Umbilical cord (tissue), 2 donors: ENCODE measurements around the gene KLK6. TPM values are rescaled to one million over a fixed set of nuclear protein-coding genes. Genes with fewer than 3 reads are reported as not detected.

Experiments
- DNase-seq: peaks from one replicate; pipeline ENCODE4 v3.0.0-alpha.2; 2015; ENCODE audit warnings: low spot score
- total RNA-seq: library from RNA; depleted of rRNA; stranded (reverse); fragments of >200 nt; gene quantifications from one replicate; pipeline ENCODE4 v1.2.3, GENCODE V29; 2014; ENCODE audit warnings: low replicate concordance; ENCODE audit not compliant: insufficient read depth

Gene KLK6
- total RNA-seq, 1 donor from 2014 or later: not detected

DNA sequence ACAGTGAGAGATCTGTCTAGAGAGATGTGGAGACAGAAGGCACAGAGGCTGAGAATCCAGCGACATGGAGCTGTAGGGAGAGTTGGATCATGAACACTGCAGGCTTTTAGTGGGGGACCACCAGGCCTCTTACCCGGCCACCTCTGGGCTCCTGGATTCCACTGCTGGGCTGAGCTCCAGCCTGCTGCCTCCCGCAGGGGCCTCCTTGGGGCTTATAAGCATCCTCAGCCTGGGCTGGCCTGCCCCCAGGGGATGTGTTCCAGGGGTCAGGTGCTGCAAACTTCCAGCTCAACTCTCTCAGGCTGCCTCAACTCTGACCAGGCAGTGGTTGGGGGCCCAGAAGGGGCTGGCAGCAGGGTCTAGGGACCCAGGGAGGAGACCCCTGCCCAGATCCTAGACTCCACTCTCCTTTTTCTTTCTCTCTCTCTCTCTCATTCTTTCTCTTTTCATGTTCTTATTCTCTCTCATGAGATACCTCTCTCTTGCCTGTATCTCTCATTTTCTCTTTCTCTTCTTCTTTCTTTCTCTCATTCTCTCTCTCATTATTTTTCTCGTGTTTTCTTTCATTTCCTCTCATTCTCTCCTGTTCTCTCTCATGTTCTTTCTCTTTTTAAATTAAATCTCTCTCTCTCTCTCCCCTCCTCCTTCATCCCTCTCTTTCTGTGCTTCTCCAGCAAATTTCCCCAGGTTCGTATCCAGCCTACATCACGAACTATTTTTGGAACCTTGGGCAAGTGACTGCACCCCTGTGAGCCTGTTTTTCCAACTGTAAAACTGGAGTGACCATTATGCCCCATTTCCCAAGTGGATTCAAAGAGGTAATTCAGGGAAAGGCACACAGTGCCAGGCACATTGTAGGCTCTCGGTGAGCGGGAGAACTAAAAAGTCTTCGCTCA is 57.9 kb downstream of the KLK6 start, which contains the start of gene KLK4:
TSS of gene KLK4 (minus strand) at position 190 of the 896 bp plus-strand sequence. CDS start 657 bp downstream, outside the sequence.
- DNase-seq: no peak

DNA sequence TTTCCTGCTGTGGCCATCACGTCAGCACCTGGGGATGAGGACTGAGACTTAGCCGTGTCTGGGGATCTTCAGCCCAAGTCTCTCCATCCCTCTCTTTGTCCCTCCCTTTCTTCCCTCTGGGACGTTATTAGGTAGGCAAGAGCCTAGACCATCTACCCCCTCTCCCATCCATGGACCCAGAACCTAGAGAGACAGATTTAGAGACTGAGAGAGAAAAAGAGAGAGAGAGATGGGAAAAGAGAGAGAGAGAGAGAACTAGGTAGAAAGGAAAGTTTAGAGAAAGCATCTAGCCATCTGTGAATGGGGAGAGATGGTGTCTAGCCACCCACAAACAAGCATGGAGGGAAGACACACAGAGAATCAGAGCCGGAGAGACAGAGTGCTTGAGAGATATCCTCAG is 58.7 kb downstream of the KLK6 start:
- DNase-seq: no peak

DNA sequence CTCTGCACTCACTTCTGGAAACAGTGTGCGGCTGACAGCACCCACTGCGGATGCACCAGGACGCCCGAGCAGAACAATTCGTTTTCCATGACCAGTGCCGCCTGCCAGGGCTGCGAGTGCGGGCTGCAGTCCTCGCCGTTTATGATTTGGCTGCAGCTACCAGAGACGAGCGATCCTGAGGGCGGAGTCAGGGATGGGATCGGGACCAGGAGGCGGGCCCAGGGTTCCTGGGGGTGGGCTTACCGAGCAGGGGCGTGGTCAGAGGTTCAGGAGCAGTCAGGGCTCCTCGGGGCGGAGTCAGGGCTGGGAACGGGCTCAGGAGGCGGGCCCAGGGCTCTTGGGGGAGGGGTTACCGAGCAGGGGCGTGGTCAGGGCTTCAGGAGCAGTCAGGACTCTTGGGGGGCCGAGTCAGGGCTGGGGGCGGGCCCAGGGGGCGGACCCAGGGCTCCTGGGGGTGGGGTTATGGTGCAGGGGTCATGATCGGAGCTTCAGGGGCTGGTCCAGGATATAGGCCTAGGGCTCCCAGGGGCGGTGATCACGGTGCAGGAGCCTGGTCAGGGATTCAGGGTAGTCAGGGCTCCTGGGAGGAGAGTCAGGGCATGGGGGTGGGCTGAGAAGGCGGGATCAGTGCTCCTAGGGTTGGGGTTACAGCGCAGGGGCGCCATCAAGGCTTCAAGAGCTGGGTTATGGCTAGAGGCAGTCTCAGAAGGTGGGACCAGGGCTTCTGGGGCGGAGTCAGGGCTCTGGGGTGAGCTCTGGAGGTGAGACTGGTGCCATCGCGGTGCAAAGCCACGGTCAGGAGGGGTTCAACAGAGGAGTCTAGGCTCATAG is 59.9 kb downstream of the KLK6 start:
- no peak for DNase-seq

Other genes starting within 250 kb of the KLK6 start
- 0.72 TPM for gene SHANK1, start 249.8 kb downstream of the KLK6 start, total RNA-seq
- 65.5 TPM for gene CLEC11A, start 246.2 kb downstream of the KLK6 start, total RNA-seq
- not detected for gene GPR32, start 199.1 kb downstream of the KLK6 start, total RNA-seq
- not detected for gene ACP4, start 179.2 kb downstream of the KLK6 start, total RNA-seq
- gene KLK1, start 145.8 kb downstream of the KLK6 start, total RNA-seq: not detected
- gene KLK15, start 136.0 kb downstream of the KLK6 start, total RNA-seq: 1.2 TPM
- 0.48 TPM for gene KLK3, start 114.7 kb downstream of the KLK6 start, total RNA-seq
- gene KLK2, start 96.2 kb downstream of the KLK6 start, total RNA-seq: 9.6 TPM
- 1.4 TPM for gene KLK4, start 58.2 kb downstream of the KLK6 start, total RNA-seq
- gene KLK5, start 16.6 kb downstream of the KLK6 start, total RNA-seq: not detected
- gene KLK7, start 14.3 kb upstream of the KLK6 start, total RNA-seq: 0.72 TPM
- gene KLK8, start 32.0 kb upstream of the KLK6 start, total RNA-seq: not detected
- gene KLK10, start 50.1 kb upstream of the KLK6 start, total RNA-seq: 0.24 TPM
- gene KLK11, start 57.0 kb upstream of the KLK6 start, total RNA-seq: 3.9 TPM
- not detected for gene KLK12, start 65.4 kb upstream of the KLK6 start, total RNA-seq
- not detected for gene KLK13, start 95.5 kb upstream of the KLK6 start, total RNA-seq
- gene KLK14, start 113.3 kb upstream of the KLK6 start, total RNA-seq: not detected
- gene CTU1, start 138.8 kb upstream of the KLK6 start, total RNA-seq: 9.4 TPM
- gene SIGLEC9, start 155.3 kb upstream of the KLK6 start, total RNA-seq: 2.2 TPM
- gene SIGLEC7, start 172.7 kb upstream of the KLK6 start, total RNA-seq: 3.1 TPM